Activated CD8-positive, alpha-beta memory T cell treated with anti-CD3 and anti-CD28 coated beads, Interleukin-2, amount 50 U/mL, for 24 hours (primary cell): ENCODE data around the gene EHD1.

Experiments
- DNase-seq: peaks from one replicate; pipeline ENCODE4 v3.0.0-alpha.2; 2020; ENCODE audit errors: extremely low read depth

The EHD1 gene

GRCh38 chr11:64872790-64873488 is 5.5 kb downstream of the EHD1 start:
- no peak for DNase-seq

- no peak for DNase-seq
Measured at GRCh38 chr11:64871492-64871891, 6.9 kb downstream of the EHD1 start.

GRCh38 chr11:64870893-64871466 is 7.4 kb downstream of the EHD1 start:
- no peak for DNase-seq

- no peak for DNase-seq
Measured at GRCh38 chr11:64870176-64870892, 8.1 kb downstream of the EHD1 start.

GRCh38 chr11:64869571-64870175 is 8.7 kb downstream of the EHD1 start:
- DNase-seq: no peak

- DNase-seq: no peak
Measured at GRCh38 chr11:64868904-64869570, 9.4 kb downstream of the EHD1 start.

GRCh38 chr11:64867748-64868462 is 10.5 kb downstream of the EHD1 start:
- no peak for DNase-seq

- no peak for DNase-seq
Measured at GRCh38 chr11:64866173-64866491, 12.3 kb downstream of the EHD1 start.

- DNase-seq: no peak
Measured at GRCh38 chr11:64865286-64866172, 12.9 kb downstream of the EHD1 start.

GRCh38 chr11:64864473-64865285 is 13.7 kb downstream of the EHD1 start:
- peak; percentile 55 for DNase-seq

- no peak for DNase-seq
Measured at GRCh38 chr11:64864135-64864472, 14.3 kb downstream of the EHD1 start.

- no peak for DNase-seq
Measured at GRCh38 chr11:64863391-64864060, 14.9 kb downstream of the EHD1 start.

GRCh38 chr11:64862987-64863390 is 15.4 kb downstream of the EHD1 start:
- no peak for DNase-seq

- no peak for DNase-seq
Measured at GRCh38 chr11:64861227-64861975, 17.0 kb downstream of the EHD1 start.

- DNase-seq: no peak
Measured at GRCh38 chr11:64859542-64860414, 18.6 kb downstream of the EHD1 start.

- DNase-seq: no peak
Measured at GRCh38 chr11:64858467-64859263, 19.8 kb downstream of the EHD1 start.

- no peak for DNase-seq
Measured at GRCh38 chr11:64857485-64857884, 20.9 kb downstream of the EHD1 start.
